Neutrophil (primary cell): ENCODE measurements around the gene GSDMA.
A peak's percentile ranks its signal among the peaks of the same experiment; 100 is the strongest.

Experiments
- H3K27ac ChIP-seq: fragments of 200-600 bp; sonication (generic); 2 replicates; pipeline ENCODE4 v1.5.1; 2016; ENCODE audit warnings: mild to moderate bottlenecking, moderate library complexity
- H3K27me3 ChIP-seq: fragments of 200-600 bp; sonication (generic); 2 replicates; pipeline ENCODE4 v1.6.0; 2016; ENCODE audit warnings: mild to moderate bottlenecking
- H3K36me3 ChIP-seq: fragments of 200-600 bp; sonication (generic); 2 replicates; pipeline ENCODE4 v1.5.1; 2017
- H3K4me1 ChIP-seq, 2 experiments: fragments of 200-600 bp in 1 of 2; sonication (generic) in 1 of 2; 1 replicate in 1 of 2; 2 replicates in 1 of 2; pipeline versions ENCODE4 v1.5.1 to v1.6.1; 2013 to 2016; ENCODE audit warnings: low read depth in 1 of 2, low read length in 1 of 2, mild to moderate bottlenecking in 1 of 2, moderate library complexity in 1 of 2; ENCODE audit not compliant: control insufficient read depth in 1 of 2, insufficient read depth in 1 of 2
- H3K4me3 ChIP-seq, 2 experiments: fragments of 200-600 bp in 1 of 2; sonication (generic) in 1 of 2; 1 replicate in 1 of 2; 2 replicates in 1 of 2; pipeline ENCODE4 v1.5.1; 2013 to 2016; ENCODE audit warnings: low read depth in 1 of 2, low read length in 1 of 2, mild to moderate bottlenecking in 1 of 2, moderate library complexity in 1 of 2
- H3K9me3 ChIP-seq: fragments of 200-600 bp; sonication (generic); 2 replicates; pipeline ENCODE4 v1.5.1; 2016
- TF ChIP-seq, protein P1 (sequence below): fragments of 200-600 bp; sonication (generic); IDR thresholded peaks from 2 replicates; pipeline ENCODE4 v1.5.1; 2016; ENCODE audit warnings: antibody characterized with exemption

The GSDMA gene

DNA sequence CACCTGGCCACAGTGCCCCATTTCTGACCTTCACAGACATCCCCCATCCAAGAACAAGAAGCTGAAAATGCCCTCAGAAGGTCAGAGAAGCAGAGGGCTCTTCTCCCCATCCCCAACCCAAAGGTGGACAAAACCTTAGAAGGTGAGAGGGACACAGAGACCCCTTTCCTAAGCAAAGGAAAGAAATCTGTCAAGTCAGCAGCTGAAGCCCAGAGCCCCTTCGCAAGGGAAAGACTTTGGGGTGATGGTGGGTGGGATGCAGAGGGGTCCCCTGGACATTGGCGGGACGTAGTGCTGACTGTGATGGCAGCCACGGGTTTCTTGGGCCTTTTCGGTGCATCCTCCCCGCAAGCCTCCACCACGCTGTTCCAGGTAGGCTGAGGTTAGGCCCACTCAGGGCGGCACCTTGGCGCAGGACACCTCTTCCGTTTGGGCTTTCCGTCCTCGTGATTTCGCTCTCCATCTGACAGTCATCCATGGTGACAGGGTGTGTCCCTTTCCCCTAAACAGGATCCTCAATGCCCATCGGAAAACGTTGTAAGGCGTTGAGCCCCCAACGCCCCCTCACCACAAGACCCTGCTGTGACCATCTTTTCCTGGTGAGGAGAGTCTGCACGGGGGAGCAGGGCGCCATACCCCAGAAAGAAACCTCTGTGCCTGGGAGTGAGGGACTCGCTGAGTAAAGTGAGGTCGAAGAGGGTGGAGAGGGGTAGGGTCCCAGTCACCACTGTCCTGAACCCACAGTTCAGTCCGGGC is 10.7 kb upstream of the GSDMA start:
- Histone ChIP-seq H3K4me3 (peak overlapping the region; percentile 45 to 66), H3K36me3 (no peaks in the 10 kb centered on the region), H3K27me3 (peaks cover 18% of the 10 kb centered on the region), H3K27ac (peak overlapping the region; percentile 55), H3K9me3 (no peaks in the 10 kb centered on the region), H3K4me1 (peaks cover 10 to 13% of the 10 kb centered on the region in 2 experiments)
- TF ChIP-seq, protein P1, sequence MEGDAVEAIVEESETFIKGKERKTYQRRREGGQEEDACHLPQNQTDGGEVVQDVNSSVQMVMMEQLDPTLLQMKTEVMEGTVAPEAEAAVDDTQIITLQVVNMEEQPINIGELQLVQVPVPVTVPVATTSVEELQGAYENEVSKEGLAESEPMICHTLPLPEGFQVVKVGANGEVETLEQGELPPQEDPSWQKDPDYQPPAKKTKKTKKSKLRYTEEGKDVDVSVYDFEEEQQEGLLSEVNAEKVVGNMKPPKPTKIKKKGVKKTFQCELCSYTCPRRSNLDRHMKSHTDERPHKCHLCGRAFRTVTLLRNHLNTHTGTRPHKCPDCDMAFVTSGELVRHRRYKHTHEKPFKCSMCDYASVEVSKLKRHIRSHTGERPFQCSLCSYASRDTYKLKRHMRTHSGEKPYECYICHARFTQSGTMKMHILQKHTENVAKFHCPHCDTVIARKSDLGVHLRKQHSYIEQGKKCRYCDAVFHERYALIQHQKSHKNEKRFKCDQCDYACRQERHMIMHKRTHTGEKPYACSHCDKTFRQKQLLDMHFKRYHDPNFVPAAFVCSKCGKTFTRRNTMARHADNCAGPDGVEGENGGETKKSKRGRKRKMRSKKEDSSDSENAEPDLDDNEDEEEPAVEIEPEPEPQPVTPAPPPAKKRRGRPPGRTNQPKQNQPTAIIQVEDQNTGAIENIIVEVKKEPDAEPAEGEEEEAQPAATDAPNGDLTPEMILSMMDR = no peak

DNA sequence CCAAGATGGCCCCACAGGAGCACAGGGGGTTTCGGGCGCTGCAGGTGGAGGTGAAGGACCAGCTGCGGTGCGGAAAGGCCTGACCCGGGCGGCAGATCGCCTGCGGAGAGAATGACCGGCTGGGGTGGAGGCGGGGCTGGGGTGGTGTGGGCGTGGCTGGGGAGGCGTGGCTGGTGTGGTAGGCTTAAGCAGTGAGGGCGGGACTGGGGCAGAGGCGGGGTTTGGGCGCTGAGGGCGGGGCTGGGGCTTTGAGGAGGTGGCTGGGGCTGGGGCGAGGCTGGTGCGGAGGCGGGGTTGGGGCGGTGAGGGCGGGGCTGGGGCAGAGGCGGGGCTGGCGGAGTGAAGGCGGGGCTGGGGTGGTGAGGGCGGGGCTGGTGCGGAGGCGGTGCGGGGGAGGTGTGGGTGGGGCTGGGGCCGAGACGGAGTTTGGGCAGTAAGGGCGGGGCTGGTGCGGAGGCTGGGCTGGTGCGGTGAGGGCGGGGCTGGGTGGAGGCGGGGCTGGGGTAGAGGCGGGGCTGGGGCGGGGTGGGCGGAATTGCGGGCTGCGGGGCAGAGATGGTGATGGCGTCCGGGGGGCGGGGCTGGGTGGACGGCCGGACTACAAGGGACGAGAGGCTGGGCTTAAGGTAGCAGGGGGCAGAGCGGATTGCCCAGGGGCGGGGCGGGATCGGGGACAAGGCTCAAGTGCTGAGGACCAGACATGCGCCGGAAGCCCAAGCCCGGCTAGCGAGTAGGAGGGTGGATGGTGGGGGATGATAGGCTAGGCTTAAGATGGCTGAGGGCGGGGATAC is 9.9 kb upstream of the GSDMA start:
- Histone ChIP-seq H3K9me3 (no peaks in the 10 kb centered on the region), H3K27ac (peak overlapping the region; percentile 67), H3K4me1 (peaks cover 10 to 13% of the 10 kb centered on the region in 2 experiments), H3K36me3 (no peaks in the 10 kb centered on the region), H3K27me3 (peaks cover 18% of the 10 kb centered on the region), H3K4me3 (peak overlapping the region; percentile 67 to 68)
- TF ChIP-seq, protein P1 = peak; percentile 8

DNA sequence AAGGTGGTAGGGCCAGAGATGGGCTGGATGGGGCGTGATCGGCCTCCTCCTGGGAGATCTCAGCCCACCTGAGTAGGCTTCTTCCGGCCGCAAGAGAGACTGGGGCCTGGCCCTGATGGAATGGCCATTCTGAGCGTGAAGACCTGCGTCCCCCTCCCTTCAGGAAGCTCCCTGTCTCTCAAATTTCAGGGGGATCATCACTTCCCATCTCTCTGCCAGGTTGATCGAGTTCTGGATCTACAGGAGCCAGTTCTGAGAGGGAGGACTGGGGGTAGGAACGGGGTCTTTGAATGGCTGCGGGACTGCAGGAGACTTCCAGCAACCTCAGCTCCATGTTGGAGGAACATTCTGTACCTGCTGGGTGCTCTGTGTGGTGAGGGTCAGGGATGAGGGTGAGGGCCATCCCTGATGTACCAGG is 9.3 kb upstream of the GSDMA start:
- H3K27me3 ChIP-seq = peaks cover 18% of the 10 kb centered on the region
- H3K27ac ChIP-seq = peak overlapping the region; percentile 67
- TF ChIP-seq, protein P1 = no peak
- H3K4me3 ChIP-seq = peak overlapping the region; percentile 67 to 68
- peaks cover 10 to 13% of the 10 kb centered on the region in 2 experiments for H3K4me1 ChIP-seq
- H3K9me3 ChIP-seq = no peaks in the 10 kb centered on the region
- H3K36me3 ChIP-seq = no peaks in the 10 kb centered on the region

DNA sequence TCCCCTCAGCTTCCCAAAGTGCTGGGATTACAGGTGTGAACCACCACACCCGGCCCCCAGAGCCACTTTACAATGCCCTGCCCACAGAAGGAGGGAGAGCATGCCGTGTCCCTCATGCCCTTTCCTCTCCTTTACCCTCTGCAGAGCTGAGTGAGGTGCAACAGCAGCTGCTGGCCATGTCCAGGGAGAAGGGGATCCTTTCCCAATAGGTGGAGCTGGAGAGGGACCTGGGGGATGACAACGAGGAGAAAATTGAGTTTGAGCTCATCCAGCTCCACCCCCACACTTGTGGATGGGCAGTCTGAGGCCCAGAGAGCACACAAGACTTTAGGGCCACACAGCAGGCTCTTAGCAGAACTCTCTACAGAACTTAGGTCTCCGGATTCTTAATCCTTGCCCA is 7.9 kb upstream of the GSDMA start:
- H3K4me3 ChIP-seq = no peak overlapping the region
- peaks cover 18% of the 10 kb centered on the region for H3K27me3 ChIP-seq
- TF ChIP-seq, protein P1 = no peak
- H3K27ac ChIP-seq = no peak overlapping the region
- H3K36me3 ChIP-seq = no peaks in the 10 kb centered on the region
- no peaks in the 10 kb centered on the region for H3K9me3 ChIP-seq
- H3K4me1 ChIP-seq = peaks cover 15 to 20% of the 10 kb centered on the region in 2 experiments

DNA sequence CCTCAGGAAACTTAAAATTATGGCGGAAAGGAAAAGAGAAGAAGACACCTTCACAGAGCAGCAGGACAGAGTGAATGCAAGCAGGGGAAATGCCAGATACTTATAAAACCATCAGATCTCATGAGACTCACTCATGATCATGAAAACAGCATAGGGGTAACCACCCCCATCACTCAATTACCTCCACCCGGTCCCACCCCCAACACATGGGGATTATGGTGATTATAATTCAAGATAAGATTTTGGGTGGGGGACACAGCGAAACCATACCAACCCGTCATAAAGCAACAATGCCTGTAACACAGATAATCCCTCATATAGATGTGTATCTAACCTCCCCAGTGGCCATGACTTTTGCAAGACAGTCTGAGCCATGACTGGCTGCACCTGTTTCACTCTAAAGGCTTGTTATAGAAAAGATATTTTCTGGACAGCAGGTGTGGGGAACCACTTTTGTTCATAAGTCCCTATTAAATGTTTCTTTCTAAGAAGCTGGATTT is 7.0 kb upstream of the GSDMA start:
- Histone ChIP-seq H3K4me3 (no peak overlapping the region), H3K9me3 (no peaks in the 10 kb centered on the region), H3K27ac (no peak overlapping the region), H3K27me3 (peaks cover 15% of the 10 kb centered on the region), H3K4me1 (peaks cover 15 to 20% of the 10 kb centered on the region in 2 experiments), H3K36me3 (no peaks in the 10 kb centered on the region)
- TF ChIP-seq, protein P1 = no peak
